GM12878 (cell line): ENCODE results near the gene RSAD2. TPM values are rescaled to one million over a fixed set of nuclear protein-coding genes. Genes with fewer than 3 reads are reported as not detected.
"Not testable (repeated sequence)": the region's sequence is repeated elsewhere in the genome, so short reads cannot be mapped to it uniquely, and the experiment has no call there.

ENCODE experiments used
- ATAC-seq: fragments of 200-7000 bp; cut with Tn5 transposase; 3 replicates; pipeline ENCODE4 v1.9.1; 2020; ENCODE audit warnings: mild to moderate bottlenecking, moderate library complexity
- BruUV-seq: library from RNA; stranded (reverse); fragments of 400-500 nt; replicated peaks from 2 replicates; lab custom pipeline; 2021; lab: Mats Ljungman, UMichigan
- CTCF ChIA-PET: fragments of 300-600 bp; sonication (Branson Sonifier 250); formaldehyde crosslinking; extraction: SDS; loops from one replicate; lab custom pipeline; 2021; ENCODE audit warnings: inconsistent platforms; lab: Yijun Ruan, JAX
- POLR2A ChIA-PET: fragments of 350-600 bp; formaldehyde crosslinking; extraction: SDS; loops from one replicate; lab custom pipeline; 2021; ENCODE audit warnings: inconsistent platforms; lab: Charles Lee
- RAD21 ChIA-PET: fragments of 300-600 bp; sonication (Branson Sonifier 250); formaldehyde crosslinking; loops from one replicate; lab custom pipeline; 2023; ENCODE audit warnings: antibody characterized with exemption; ENCODE audit not compliant: unreplicated experiment; lab: Charles Lee
- SMC1A ChIA-PET: fragments of 300-600 bp; sonication (Branson Sonifier 250); formaldehyde crosslinking; loops from one replicate; lab custom pipeline; 2023; ENCODE audit not compliant: unreplicated experiment, uncharacterized antibody; lab: Charles Lee
- DNase-seq: peaks from one replicate; pipeline ENCODE4 v3.0.0-alpha.2; 2011; ENCODE audit warnings: low read depth, low spot score
- FAIRE-seq: peaks from 3 replicates; lab custom pipeline; 2011; peaks lifted over from hg19 to GRCh38; lab: Jason Lieb, UNC
- H2AFZ ChIP-seq: 2 replicates; pipeline ENCODE4 v1.6.0; 2011; ENCODE audit warnings: low read depth, low read length, control low read depth; ENCODE audit not compliant: control insufficient read depth
- H3K27ac ChIP-seq: 2 replicates; pipeline ENCODE4 v1.5.1; 2011; ENCODE audit warnings: control low read depth; ENCODE audit not compliant: control insufficient read depth, insufficient read depth
- H3K27me3 ChIP-seq, 2 experiments: replicated peaks in 1 of 2; 2 replicates each; pipeline versions ENCODE4 v1.6.0 to v1.6.1; 2011; ENCODE audit warnings: low read length in 1 of 2; ENCODE audit not compliant: control insufficient read depth in 2 of 2, insufficient read depth in 2 of 2
- H3K36me3 ChIP-seq, 2 experiments: 2 replicates each; pipeline ENCODE4 v1.5.1; 2011; ENCODE audit warnings: low read length in 1 of 2; ENCODE audit not compliant: control insufficient read depth in 2 of 2, insufficient read depth in 2 of 2
- H3K4me1 ChIP-seq: 2 replicates; pipeline ENCODE4 v1.6.1; 2011; ENCODE audit warnings: mild to moderate bottlenecking, low read length, moderate library complexity, mixed read lengths; ENCODE audit not compliant: control insufficient read depth, insufficient read depth
- H3K4me2 ChIP-seq: 2 replicates; pipeline ENCODE4 v1.6.0; 2011; ENCODE audit warnings: control low read depth; ENCODE audit not compliant: control insufficient read depth, insufficient read depth
- H3K4me3 ChIP-seq: fragments of 200-600 bp; sonication (generic); 2 replicates; pipeline ENCODE4 v1.5.1; 2016
- H3K79me2 ChIP-seq: 2 replicates; pipeline ENCODE4 v1.6.0; 2011; ENCODE audit warnings: low read length; ENCODE audit not compliant: control insufficient read depth, insufficient read depth
- H3K9ac ChIP-seq: 2 replicates; pipeline ENCODE4 v1.8.0; 2011; ENCODE audit warnings: low read length, control low read depth, mixed read lengths; ENCODE audit not compliant: control insufficient read depth, insufficient read depth
- H3K9me3 ChIP-seq: replicated peaks from 3 replicates; pipeline ENCODE4 v1.5.1; 2011; ENCODE audit warnings: mild to moderate bottlenecking, low read length; ENCODE audit not compliant: control insufficient read depth, insufficient read depth
- H4K20me1 ChIP-seq: 2 replicates; pipeline ENCODE4 v1.6.0; 2011; ENCODE audit not compliant: control insufficient read depth, insufficient read depth
- BACH1 ChIP-seq: fragments of 450-650 bp; IDR thresholded peaks from 2 replicates; pipeline ENCODE4 v1.6.1; 2017; ENCODE audit warnings: mild to moderate bottlenecking, borderline replicate concordance
- EP300 ChIP-seq, 2 experiments: fragments of 150-350 bp in 1 of 2; IDR thresholded peaks; 2 replicates each; pipeline ENCODE4 v1.6.1; 2011 to 2012; ENCODE audit warnings: low read depth in 2 of 2, low read length in 2 of 2, borderline replicate concordance in 1 of 2, improper control_type of control experiment in 1 of 2, inconsistent platforms in 1 of 2; ENCODE audit not compliant: control insufficient read depth in 1 of 2
- HDGF ChIP-seq: fragments of 450-650 bp; IDR thresholded peaks from 2 replicates; pipeline ENCODE4 v1.6.1; 2016; ENCODE audit warnings: antibody characterized with exemption
- MXI1 ChIP-seq: fragments of 150-350 bp; IDR thresholded peaks from 2 replicates; pipeline ENCODE4 v1.6.1; 2011; ENCODE audit warnings: low read depth, mild to moderate bottlenecking, inconsistent platforms, low read length, improper control_type of control experiment
- NFXL1 ChIP-seq: fragments of 450-650 bp; IDR thresholded peaks from 2 replicates; pipeline ENCODE4 v1.6.1; 2017; ENCODE audit warnings: antibody characterized with exemption, mild to moderate bottlenecking, borderline replicate concordance
- PBX3 ChIP-seq: IDR thresholded peaks from 2 replicates; pipeline ENCODE4 v1.6.1; 2011; ENCODE audit warnings: mild to moderate bottlenecking, low read depth, low read length, moderate library complexity; ENCODE audit not compliant: insufficient replicate concordance
- SMC3 ChIP-seq: IDR thresholded peaks from 2 replicates; pipeline ENCODE4 v1.6.1; 2011; ENCODE audit warnings: low read length, improper control_type of control experiment, borderline replicate concordance
- ZBTB4 ChIP-seq: fragments of 450-650 bp; formaldehyde crosslinking; IDR thresholded peaks from 2 replicates; pipeline ENCODE4 v1.4.0; 2022; ENCODE audit warnings: mild to moderate bottlenecking, moderate library complexity
- WGBS: methylation state at CpG from one replicate; pipeline ENCODE4 v1.1.6; 2016; ENCODE audit warnings: low lambda C conversion rate; ENCODE audit not compliant: insufficient replicate concordance, insufficient coverage; ENCODE audit errors: missing lambda C conversion rate; 5-methylcytosine and 5-hydroxymethylcytosine counted together
- in situ Hi-C: fragments of 300-500 bp; cut with MboI; formaldehyde crosslinking; loops from 9 replicates; pipeline ENCODE4 v1.14.3; 2018; ENCODE audit warnings: mixed read lengths
- intact Hi-C: fragments of 100-400 bp; cut with micrococcal nuclease; formaldehyde crosslinking; loops from one replicate; pipeline ENCODE4 v1.14.2; 2022; ENCODE audit not compliant: unreplicated experiment
- polyA plus RNA-seq, 11 experiments: library from polyadenylated mRNA; depleted of rRNA in 4 of 11; unstranded in 6 of 11; stranded (reverse) in 5 of 11; fragments of >200 nt; fragmentation: Nextera tagmentation in 4 of 11; fragmentation: Illumina TruSeq in 1 of 11; extraction: Ambion mirVana in 4 of 11; extraction: Trizol in 1 of 11; gene quantifications; 1 replicate in 1 of 11; 2 replicates in 10 of 11; pipeline versions ENCODE4 v1.2.1 to v1.2.3, GENCODE V29; 2011 to 2016; ENCODE audit warnings: inconsistent platforms in 2 of 11, missing spikeins in 2 of 11, low read depth in 1 of 11
- total RNA-seq, 4 experiments: library from RNA; depleted of rRNA in 3 of 4; stranded (reverse); fragments of >200 nt in 3 of 4; fragmentation: Illumina TruSeq in 1 of 4; extraction: Trizol in 1 of 4; gene quantifications; 2 replicates each; pipeline versions ENCODE4 v1.2.1 to v1.2.3, GENCODE V29; 2013 to 2021
- TF ChIP-seq, protein P1 (sequence below): IDR thresholded peaks from 2 replicates; pipeline ENCODE4 v1.6.1; 2012; ENCODE audit warnings: low read depth, low read length, improper control_type of control experiment
- TF ChIP-seq, protein P2 (sequence below): IDR thresholded peaks from 2 replicates; pipeline ENCODE4 v1.6.1; 2011; ENCODE audit warnings: low read depth, low read length, improper control_type of control experiment, borderline replicate concordance

RSAD2 gene
- total and polyA plus RNA-seq, 10 of the 15 experiments (the other 5 are each of a cell fraction or from before 2014, with no cell fraction given): 0.24 to 0.90 (median 0.69) TPM

GRCh38 chr2:6935652-6936020 is 58.1 kb downstream of the RSAD2 start:
- H2AFZ ChIP-seq, ATAC-seq, H3K27me3 ChIP-seq, FAIRE-seq, H3K27ac ChIP-seq, H3K36me3 ChIP-seq, H3K4me1 ChIP-seq, H3K4me2 ChIP-seq, intact Hi-C loops, DNase-seq, H4K20me1 ChIP-seq, H3K9ac ChIP-seq, H3K79me2 ChIP-seq, H3K4me3 ChIP-seq, H3K9me3 ChIP-seq, in situ Hi-C loops, BruUV-seq: not testable (repeated sequence)
- ChIA-PET RAD21 (interaction anchor here (1.6 kb wide), 1 partner anchor 77 kb away, joined by 4 read pairs; no protein-coding TSS in a partner anchor), POLR2A (interaction anchor here (1.0 kb wide), 1 partner anchor 9 kb away, joined by 3 read pairs; no protein-coding TSS in a partner anchor), CTCF (interaction anchor here (0.8 to 1.8 kb wide), 3 partner anchors 15 to 79 kb away, joined by 3 to 6 read pairs (median 5); no protein-coding TSS in a partner anchor), SMC1A (interaction anchor here (0.9 to 5.6 kb wide), 3 partner anchors 11 to 36 kb away, joined by 3 to 30 read pairs (median 4); no protein-coding TSS in a partner anchor)
- WGBS: 84% methylated on average over 4 of the region's 4 CpGs

- H3K79me2 ChIP-seq: no peaks in the 10 kb centered on the region
- peaks cover 0 to 2% of the 10 kb centered on the region in 2 experiments; a peak in 2 of 4 replicates for H3K36me3 ChIP-seq
- no peak overlapping the region for H3K9ac ChIP-seq
- in situ Hi-C loops (no loop called here), intact Hi-C loops (no loop called here)
- POLR2A ChIA-PET: no interaction called here
- FAIRE-seq (no peak), DNase-seq (no peak), ATAC-seq (no peak)
- BruUV-seq: no TSS peak
- no peaks in the 10 kb centered on the region for H3K27me3 ChIP-seq
- no peak overlapping the region for H3K4me3 ChIP-seq
- no peak overlapping the region for H3K4me2 ChIP-seq
- CTCF ChIA-PET: no interaction called here
- RAD21 ChIA-PET: no interaction called here
- no peaks in the 10 kb centered on the region for H4K20me1 ChIP-seq
- SMC1A ChIA-PET: interaction anchor here (1.1 to 5.6 kb wide), 2 partner anchors 8 to 9 kb away, joined by 3 to 30 read pairs; no protein-coding TSS in a partner anchor
- no peak overlapping the region for H3K27ac ChIP-seq
- H3K4me1 ChIP-seq: peaks cover 9% of the 10 kb centered on the region; the same call in 1 of the 2 replicates
- no peak overlapping the region for H2AFZ ChIP-seq
- 100% methylated on average over 2 of the region's 2 CpGs for WGBS
- no peaks in the 10 kb centered on the region; the same call in 2 of the 3 replicates for H3K9me3 ChIP-seq
- TF ChIP-seq EP300 (IDR thresholded peaks at IDR 0.05; ENCODE audit: borderline replicate concordance in 1 of 2, control insufficient read depth in 1 of 2, low read depth in 2 of 2, low read length in 2 of 2) (no peak), MXI1 (no peak), PBX3 (no peak), ZBTB4 (no peak), HDGF (no peak), BACH1 (no peak), NFXL1 (no peak), SMC3 (no peak)
- TF ChIP-seq, protein P1, sequence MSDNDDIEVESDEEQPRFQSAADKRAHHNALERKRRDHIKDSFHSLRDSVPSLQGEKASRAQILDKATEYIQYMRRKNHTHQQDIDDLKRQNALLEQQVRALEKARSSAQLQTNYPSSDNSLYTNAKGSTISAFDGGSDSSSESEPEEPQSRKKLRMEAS: no peak
- TF ChIP-seq, protein P2, sequence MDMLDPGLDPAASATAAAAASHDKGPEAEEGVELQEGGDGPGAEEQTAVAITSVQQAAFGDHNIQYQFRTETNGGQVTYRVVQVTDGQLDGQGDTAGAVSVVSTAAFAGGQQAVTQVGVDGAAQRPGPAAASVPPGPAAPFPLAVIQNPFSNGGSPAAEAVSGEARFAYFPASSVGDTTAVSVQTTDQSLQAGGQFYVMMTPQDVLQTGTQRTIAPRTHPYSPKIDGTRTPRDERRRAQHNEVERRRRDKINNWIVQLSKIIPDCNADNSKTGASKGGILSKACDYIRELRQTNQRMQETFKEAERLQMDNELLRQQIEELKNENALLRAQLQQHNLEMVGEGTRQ: no peak
These were observed 59.6 kb downstream of the RSAD2 start for GRCh38 chr2:6937157-6937556.
